Spinal cord (tissue), 10 donors: ENCODE measurements around the gene ADARB2. TPM values are rescaled to one million over a fixed set of nuclear protein-coding genes. Genes with fewer than 3 reads are reported as not detected.

Experiments
- DNase-seq, 6 donors: peaks; one replicate each; pipeline versions ENCODE4 v3.0.0 to v3.0.0-alpha.2; 2013 to 2015; ENCODE audit warnings: low spot score in 6 of 6, low read depth in 4 of 6
- H3K27ac ChIP-seq: one replicate; pipeline ENCODE4 v1.5.1; 2013; ENCODE audit warnings: low read depth, low read length, control low read depth
- H3K27me3 ChIP-seq: one replicate; pipeline ENCODE4 v1.6.1; 2013; ENCODE audit warnings: low read length; ENCODE audit not compliant: control insufficient read depth, insufficient read depth
- H3K36me3 ChIP-seq: one replicate; pipeline ENCODE4 v1.6.1; 2013; ENCODE audit warnings: low read length; ENCODE audit not compliant: control insufficient read depth, insufficient read depth
- H3K4me1 ChIP-seq: one replicate; pipeline ENCODE4 v1.6.1; 2013; ENCODE audit warnings: low read length; ENCODE audit not compliant: control insufficient read depth, insufficient read depth
- H3K4me3 ChIP-seq: one replicate; pipeline ENCODE4 v1.5.1; 2013; ENCODE audit warnings: low read depth, low read length, control low read depth
- H3K9me3 ChIP-seq: one replicate; pipeline ENCODE4 v1.6.1; 2013; ENCODE audit warnings: low read length; ENCODE audit not compliant: control insufficient read depth, insufficient read depth
- WGBS: methylation state at CpG from one replicate; pipeline ENCODE4 v1.1.5; 2013; ENCODE audit warnings: missing lambda C conversion rate; ENCODE audit not compliant: insufficient coverage; 5-methylcytosine and 5-hydroxymethylcytosine counted together
- polyA plus RNA-seq, 2 donors: library from polyadenylated mRNA; unstranded; fragments of 120-200 nt; gene quantifications; one replicate each; pipeline ENCODE4 v1.2.1, GENCODE V29; 2013; ENCODE audit not compliant: insufficient read length in 2 of 2
- total RNA-seq, 2 donors: library from RNA; depleted of rRNA in 1 of 2; stranded (reverse); fragments of 120-200 nt in 1 of 2; fragments of >200 nt in 1 of 2; gene quantifications; one replicate each; pipeline versions ENCODE4 v1.2.3 to v1.2.4, GENCODE V29; 2013 to 2014
- donor health status: healthy.

The ADARB2 gene
- total and polyA plus RNA-seq, 4 donors = 4.1 to 11.2 (median 8.3) TPM

GRCh38 chr10:1575481-1576244 lies 161.7 kb downstream of the ADARB2 start:
- no peak overlapping the region for H3K27ac ChIP-seq
- no peak for DNase-seq
- 44% methylated on average over 7 of the region's 13 CpGs for WGBS
- no peaks in the 10 kb centered on the region for H3K27me3 ChIP-seq
- no peaks in the 10 kb centered on the region for H3K9me3 ChIP-seq
- peaks cover 29% of the 10 kb centered on the region for H3K4me1 ChIP-seq
- no peak overlapping the region for H3K4me3 ChIP-seq
- peaks cover 3% of the 10 kb centered on the region for H3K36me3 ChIP-seq

GRCh38 chr10:1574719-1575118 lies 162.6 kb downstream of the ADARB2 start:
- H3K9me3 ChIP-seq = no peaks in the 10 kb centered on the region
- no peak overlapping the region for H3K27ac ChIP-seq
- H3K4me1 ChIP-seq = peaks cover 29% of the 10 kb centered on the region
- no peak for DNase-seq
- H3K4me3 ChIP-seq = no peak overlapping the region
- WGBS = 100% methylated on average over 2 of the region's 2 CpGs
- H3K36me3 ChIP-seq = peaks cover 3% of the 10 kb centered on the region
- peaks cover 3% of the 10 kb centered on the region for H3K27me3 ChIP-seq

GRCh38 chr10:1573981-1574380 lies 163.3 kb downstream of the ADARB2 start:
- Histone ChIP-seq H3K27me3 (peaks cover 3% of the 10 kb centered on the region), H3K9me3 (no peaks in the 10 kb centered on the region), H3K4me3 (no peak overlapping the region), H3K36me3 (peaks cover 3% of the 10 kb centered on the region), H3K4me1 (peaks cover 29% of the 10 kb centered on the region), H3K27ac (no peak overlapping the region)
- DNase-seq = no peak
- 82% methylated on average over 11 of the region's 12 CpGs for WGBS

- no peak for DNase-seq
- 86% methylated on average over 7 of the region's 14 CpGs for WGBS
- peaks cover 26% of the 10 kb centered on the region for H3K4me1 ChIP-seq
- H3K27me3 ChIP-seq = peaks cover 3% of the 10 kb centered on the region
- no peak overlapping the region for H3K27ac ChIP-seq
- no peaks in the 10 kb centered on the region for H3K9me3 ChIP-seq
- H3K36me3 ChIP-seq = peaks cover 3% of the 10 kb centered on the region
- no peak overlapping the region for H3K4me3 ChIP-seq
Observed at GRCh38 chr10:1573334-1573969, 163.9 kb downstream of the ADARB2 start.

GRCh38 chr10:1572519-1573333 lies 164.6 kb downstream of the ADARB2 start:
- Histone ChIP-seq H3K27ac (no peak overlapping the region), H3K4me1 (peaks cover 31% of the 10 kb centered on the region), H3K36me3 (peaks cover 6% of the 10 kb centered on the region), H3K27me3 (peaks cover 3% of the 10 kb centered on the region), H3K4me3 (no peak overlapping the region), H3K9me3 (no peaks in the 10 kb centered on the region)
- no peak for DNase-seq
- WGBS = 61% methylated on average over 10 of the region's 10 CpGs

GRCh38 chr10:1571587-1572237 lies 165.6 kb downstream of the ADARB2 start:
- Histone ChIP-seq H3K4me1 (peaks cover 32% of the 10 kb centered on the region), H3K36me3 (peaks cover 8% of the 10 kb centered on the region), H3K4me3 (no peak overlapping the region), H3K27me3 (peaks cover 3% of the 10 kb centered on the region), H3K9me3 (no peaks in the 10 kb centered on the region), H3K27ac (no peak overlapping the region)
- WGBS = 91% methylated on average over 3 of the region's 4 CpGs
- DNase-seq = no peak

- no peak for DNase-seq
- Histone ChIP-seq H3K27ac (no peak overlapping the region), H3K9me3 (no peaks in the 10 kb centered on the region), H3K4me3 (no peak overlapping the region), H3K27me3 (peaks cover 3% of the 10 kb centered on the region), H3K4me1 (peaks cover 28% of the 10 kb centered on the region), H3K36me3 (peaks cover 8% of the 10 kb centered on the region)
- 66% methylated on average over 9 of the region's 10 CpGs for WGBS
Observed at GRCh38 chr10:1570416-1571051, 166.8 kb downstream of the ADARB2 start.

GRCh38 chr10:1569208-1569607 lies 168.1 kb downstream of the ADARB2 start:
- H3K27me3 ChIP-seq = peaks cover 3% of the 10 kb centered on the region
- H3K27ac ChIP-seq = no peak overlapping the region
- H3K4me3 ChIP-seq = no peak overlapping the region
- peaks cover 25% of the 10 kb centered on the region for H3K4me1 ChIP-seq
- peaks cover 8% of the 10 kb centered on the region for H3K36me3 ChIP-seq
- 86% methylated on average over 4 of the region's 8 CpGs for WGBS
- no peaks in the 10 kb centered on the region for H3K9me3 ChIP-seq
- no peak for DNase-seq
